ENCODE results near the gene HOXD1.

Gene HOXD1

DNA sequence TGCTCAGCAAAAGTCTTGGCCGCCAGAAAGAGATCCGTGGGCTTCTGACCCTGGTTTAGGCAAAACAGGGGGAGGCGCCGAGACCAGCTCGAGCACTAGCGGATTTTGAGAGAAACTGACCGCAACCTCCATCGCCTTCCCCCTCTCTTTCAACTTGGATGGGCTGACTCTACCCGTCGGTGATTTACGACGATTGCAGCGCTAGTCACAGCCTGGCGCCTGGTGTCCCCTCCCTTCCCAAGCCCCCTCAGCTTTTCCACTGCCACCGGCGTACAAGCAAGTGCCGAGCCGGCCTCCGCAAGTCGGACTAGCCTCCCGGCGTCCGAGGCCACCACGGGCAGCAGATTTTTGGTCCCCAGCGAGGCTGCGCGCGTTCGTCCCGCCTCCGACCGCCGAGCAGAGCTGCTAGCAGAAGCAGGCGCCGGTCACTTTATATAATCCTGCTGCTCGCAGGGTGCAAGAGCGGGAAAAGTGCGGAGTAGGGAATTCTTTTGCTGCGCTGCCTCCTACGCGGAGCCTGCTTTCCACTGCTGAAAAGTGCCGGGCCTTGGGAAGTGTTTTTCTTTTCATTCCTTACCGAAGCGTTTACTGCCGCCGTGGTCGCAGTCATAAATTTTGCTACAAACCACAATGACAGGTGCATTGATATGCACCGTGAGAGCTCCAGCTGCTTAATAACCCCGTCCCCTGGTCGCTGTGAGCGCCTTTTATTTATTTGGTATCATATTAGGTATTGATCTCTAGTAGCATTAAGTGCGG is 23.7 kb upstream of the HOXD1 start:
- peak; percentile 89 for DNase-seq

DNA sequence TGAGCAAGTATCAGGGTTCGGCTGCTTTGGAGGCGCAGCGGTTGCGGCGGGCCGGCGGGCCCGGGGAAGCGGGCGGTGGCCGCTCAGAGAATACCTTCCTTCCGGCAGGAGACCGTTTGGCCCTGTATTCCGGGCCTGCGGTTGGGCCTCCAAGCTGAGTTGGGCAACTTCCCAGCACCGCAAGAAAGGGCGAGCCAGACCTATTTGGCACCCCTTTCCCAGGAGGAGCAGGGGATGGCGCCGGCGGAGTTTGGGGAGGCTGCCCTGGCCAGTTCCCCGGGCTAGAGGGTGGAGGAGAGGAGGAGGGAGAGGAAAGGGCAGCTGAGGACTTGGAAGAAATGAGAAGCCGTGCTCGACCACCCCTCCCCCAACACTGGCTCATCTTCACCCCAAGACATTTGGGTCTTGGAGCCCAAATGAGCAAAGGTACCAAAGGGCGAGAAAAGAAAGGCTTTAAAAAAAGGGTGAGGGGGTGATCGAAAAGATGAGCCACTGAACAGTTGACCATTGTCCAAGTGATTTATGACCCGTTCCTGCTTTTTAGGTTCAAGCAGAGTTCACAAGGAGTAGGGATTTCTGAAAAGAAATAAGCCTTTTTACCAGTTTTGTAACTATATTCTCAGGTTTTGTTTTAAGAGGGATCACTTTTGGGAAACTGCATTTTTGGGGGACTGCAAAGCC is 23.0 kb upstream of the HOXD1 start:
- peak; percentile 87 for DNase-seq

DNA sequence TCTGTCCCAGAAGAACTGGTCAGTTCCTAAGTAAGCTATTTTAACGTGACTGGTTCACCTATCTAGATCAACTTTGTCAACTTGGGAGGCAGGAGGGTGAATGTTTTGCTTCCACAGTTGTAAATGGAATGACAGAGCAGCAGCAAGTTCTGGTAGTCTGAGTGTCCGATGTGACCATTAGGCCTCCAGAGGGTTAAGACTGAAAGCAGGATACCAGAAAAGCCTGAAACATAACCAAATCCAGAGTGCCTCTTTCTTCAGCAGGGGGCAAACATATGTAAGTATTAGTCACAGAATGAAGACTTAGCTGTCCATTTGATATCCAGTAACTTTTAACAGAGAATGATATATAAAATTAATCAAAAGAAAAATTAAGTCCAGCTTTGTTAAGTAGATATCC is 22.2 kb upstream of the HOXD1 start:
- no peak for DNase-seq

DNA sequence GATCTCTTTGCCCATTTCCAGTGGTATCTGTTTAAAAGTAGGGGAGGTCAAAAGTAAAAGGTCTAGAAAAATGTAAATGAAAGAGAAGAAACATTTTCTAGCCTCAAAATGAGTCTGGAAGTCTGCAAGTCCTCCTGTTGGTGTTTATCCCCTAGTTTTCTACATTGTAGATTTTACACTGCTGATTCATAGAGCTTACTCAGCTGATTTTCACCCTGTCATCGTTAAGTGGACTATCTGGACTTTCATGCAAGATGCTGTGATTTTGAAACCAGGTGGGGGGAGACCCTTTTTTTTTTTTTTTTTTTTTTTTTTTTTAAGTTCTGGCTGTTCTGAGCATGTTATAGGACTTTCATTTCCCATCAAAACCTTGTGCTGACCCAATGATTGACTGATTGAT is 21.1 kb upstream of the HOXD1 start:
- DNase-seq = no peak

DNA sequence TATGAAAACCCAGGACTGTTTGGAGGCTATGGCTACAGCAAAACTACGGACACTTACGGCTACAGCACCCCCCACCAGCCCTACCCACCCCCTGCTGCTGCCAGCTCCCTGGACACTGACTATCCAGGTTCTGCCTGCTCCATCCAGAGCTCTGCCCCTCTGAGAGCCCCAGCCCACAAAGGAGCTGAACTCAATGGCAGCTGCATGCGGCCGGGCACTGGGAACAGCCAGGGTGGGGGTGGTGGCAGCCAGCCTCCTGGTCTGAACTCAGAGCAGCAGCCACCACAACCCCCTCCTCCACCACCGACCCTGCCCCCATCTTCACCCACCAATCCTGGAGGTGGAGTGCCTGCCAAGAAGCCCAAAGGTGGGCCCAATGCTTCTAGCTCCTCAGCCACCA is 19.3 kb upstream of the HOXD1 start:
- DNase-seq = no peak

DNA sequence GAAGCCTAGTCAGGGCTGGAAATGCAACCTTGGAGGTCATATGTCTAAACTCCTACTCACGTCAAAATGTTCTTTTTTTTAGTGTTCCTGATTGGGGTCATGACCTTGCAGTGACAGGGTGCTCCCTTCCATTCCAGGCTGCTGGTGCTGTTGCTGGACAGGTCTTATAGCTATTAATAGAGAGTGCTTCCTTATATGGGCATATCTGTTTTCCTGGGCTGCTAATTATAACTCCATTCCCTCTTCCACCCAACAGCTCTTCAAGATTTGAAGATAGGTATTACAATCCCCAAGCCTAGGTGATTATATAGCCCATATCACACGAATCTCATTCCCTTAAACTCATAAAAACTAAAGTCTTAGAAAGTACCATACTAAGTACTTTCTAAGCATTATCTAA is 18.8 kb upstream of the HOXD1 start:
- DNase-seq = no peak

DNA sequence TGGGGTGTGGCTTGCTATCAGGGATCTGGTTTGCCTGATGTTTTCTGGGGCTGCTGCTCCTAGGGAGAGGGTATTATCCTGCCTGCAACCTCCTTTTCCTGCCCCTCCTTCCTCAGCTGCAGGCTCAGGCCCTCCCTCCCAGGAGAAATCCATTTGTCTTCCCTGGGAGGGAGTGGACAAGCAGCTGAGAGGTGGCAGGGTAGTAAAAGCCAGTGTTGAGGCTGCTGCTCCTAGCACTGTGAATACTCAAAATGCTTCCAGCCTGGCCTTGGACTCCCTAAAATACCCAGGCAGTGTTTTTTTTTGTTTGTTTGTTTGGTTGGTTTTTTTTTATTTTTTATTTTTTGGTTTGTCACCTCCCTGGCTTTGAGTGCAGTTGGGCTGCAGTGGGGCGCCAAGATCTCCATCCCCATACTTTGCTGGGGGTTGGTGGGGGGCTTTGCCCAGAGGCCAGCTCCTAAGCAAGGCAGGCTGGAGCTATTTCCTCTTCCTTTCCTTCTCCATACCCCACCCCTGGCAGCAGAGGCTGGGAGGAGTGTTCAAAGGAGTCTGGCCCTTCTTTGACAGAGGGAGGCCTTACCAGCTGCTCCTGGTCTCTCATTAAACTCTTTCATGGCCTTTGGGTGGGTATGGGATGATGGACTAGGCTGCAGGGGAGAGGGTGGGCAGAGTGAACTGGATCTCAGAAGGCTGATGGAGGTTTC is 17.7 kb upstream of the HOXD1 start:
- peak; percentile 52 for DNase-seq

DNA sequence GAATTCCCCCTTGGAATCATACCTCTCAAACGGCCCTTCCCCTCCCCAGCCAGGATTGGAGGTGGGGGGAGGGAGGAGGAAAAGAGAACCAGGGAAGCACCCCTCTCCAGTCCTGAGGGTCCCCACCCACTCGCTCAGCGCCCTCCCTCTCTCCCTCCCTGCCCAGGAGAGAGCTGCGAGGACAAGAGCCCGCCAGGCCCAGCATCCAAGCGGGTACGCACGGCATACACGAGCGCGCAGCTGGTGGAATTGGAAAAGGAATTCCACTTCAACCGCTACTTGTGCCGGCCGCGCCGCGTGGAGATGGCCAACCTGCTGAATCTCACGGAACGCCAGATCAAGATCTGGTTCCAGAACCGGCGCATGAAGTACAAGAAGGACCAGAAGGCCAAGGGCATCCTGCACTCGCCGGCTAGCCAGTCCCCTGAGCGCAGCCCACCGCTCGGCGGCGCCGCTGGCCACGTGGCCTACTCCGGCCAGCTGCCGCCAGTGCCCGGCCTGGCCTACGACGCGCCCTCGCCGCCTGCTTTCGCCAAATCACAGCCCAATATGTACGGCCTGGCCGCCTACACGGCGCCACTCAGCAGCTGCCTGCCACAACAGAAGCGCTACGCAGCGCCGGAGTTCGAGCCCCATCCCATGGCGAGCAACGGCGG is 17.0 kb upstream of the HOXD1 start:
- peak; percentile 87 for DNase-seq

DNA sequence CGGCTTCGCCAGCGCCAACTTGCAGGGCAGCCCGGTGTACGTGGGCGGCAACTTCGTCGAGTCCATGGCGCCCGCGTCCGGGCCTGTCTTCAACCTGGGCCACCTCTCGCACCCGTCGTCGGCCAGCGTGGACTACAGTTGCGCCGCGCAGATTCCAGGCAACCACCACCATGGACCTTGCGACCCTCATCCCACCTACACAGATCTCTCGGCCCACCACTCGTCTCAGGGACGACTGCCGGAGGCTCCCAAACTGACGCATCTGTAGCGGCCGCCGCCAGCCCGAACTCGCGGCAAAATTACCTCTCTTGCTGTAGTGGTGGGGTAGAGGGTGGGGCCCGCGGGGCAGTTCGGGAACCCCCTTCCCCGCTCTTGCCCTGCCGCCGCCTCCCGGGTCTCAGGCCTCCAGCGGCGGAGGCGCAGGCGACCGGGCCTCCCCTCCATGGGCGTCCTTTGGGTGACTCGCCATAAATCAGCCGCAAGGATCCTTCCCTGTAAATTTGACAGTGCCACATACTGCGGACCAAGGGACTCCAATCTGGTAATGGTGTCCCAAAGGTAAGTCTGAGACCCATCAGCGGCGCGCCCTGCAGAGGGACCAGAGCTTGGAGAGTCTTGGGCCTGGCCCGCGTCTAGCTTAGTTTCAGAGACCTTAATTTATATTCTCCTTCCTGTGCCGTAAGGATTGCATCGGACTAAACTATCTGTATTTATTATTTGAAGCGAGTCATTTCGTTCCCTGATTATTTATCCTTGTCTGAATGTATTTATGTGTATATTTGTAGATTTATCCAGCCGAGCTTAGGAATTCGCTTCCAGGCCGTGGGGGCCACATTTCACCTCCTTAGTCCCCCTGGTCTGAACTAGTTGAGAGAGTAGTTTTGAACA is 16.2 kb upstream of the HOXD1 start:
- DNase-seq = peak; percentile 76

DNA sequence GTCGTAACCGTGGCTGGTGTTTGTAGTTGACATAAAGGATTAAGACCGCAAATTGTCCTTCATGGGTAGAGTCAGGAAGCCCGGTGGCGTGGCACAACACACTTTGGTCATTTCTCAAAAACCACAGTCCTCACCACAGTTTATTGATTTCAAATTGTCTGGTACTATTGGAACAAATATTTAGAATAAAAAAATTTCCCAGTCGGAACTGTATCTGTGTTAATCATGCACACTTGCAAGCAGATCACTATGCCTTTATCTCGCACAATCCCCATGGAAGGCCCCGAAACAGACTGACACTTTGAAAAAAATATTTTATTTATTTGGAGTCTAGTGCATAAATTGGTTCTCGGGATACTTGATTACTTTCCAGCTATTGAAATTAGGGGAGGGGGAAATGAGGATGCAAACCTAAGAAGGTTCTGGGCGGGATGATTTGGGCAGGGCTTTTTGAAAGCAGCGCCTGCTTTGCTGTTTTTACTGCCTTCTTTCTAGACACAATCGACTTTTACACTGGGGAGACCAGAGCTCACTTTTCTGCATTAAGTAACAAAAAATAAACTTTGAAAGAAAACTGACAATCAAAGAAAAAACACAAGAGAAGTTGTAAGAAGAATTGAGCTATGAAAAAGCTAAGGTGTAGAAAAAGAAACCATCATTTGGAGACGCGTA is 15.4 kb upstream of the HOXD1 start:
- peak; percentile 71 for DNase-seq

DNA sequence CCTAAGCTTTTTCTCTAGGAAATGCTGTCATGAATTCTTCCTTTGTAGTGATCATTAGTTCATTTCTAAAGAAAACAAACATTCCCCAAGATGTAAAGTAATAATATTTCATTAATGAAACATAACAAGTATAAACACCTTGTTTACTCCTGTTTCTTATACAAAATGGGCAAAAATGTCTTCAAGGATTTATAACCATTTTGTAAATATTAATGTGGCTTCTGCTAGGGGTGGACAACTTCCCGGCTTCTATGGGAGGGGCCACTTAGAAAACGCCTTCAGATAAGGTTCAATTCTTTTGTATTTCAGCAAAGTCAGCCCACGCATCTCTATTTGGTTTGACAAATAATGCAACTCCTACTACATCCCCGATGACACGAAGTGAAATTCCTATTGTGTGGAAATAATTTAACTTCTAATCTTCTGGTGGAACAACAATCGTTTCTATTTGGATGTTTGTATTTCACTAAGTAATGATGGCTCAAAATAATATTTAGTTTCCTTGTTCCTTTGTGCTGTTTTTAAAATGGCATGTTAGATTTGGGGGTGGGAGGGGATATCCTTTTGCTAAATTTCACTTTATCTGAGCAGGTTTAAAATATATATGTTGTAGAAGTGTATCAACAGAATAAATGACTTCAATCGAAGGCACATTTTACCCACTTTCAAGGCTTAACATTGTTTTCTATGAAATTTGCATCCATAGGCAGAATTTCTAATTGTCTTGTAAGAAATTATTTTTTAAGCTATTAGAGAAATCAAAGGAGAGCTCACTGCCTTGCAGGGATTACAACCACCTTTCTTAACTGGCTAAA is 14.7 kb upstream of the HOXD1 start:
- no peak for DNase-seq

DNA sequence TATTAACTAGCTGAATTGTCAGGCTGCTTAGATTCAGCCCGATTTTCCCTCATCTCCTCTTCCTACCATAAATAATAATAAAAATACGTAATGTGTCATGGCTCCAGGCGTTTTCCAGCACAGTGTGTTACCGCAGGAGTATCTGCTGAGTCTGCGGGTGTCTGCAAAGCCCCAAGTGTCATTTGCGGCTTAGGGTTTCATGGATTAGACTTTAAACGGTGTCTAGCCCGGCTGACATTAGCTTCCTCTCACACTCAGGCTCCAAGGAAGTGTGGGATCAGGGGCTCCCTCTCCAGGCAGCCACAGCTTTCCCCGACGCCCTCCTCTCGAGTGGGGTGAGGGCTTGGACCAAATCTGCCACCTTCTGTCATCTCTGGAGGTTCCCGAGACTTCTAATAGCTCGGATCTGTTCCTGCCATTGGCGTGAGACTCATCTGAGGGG is 14.1 kb upstream of the HOXD1 start:
- DNase-seq = peak; percentile 83

DNA sequence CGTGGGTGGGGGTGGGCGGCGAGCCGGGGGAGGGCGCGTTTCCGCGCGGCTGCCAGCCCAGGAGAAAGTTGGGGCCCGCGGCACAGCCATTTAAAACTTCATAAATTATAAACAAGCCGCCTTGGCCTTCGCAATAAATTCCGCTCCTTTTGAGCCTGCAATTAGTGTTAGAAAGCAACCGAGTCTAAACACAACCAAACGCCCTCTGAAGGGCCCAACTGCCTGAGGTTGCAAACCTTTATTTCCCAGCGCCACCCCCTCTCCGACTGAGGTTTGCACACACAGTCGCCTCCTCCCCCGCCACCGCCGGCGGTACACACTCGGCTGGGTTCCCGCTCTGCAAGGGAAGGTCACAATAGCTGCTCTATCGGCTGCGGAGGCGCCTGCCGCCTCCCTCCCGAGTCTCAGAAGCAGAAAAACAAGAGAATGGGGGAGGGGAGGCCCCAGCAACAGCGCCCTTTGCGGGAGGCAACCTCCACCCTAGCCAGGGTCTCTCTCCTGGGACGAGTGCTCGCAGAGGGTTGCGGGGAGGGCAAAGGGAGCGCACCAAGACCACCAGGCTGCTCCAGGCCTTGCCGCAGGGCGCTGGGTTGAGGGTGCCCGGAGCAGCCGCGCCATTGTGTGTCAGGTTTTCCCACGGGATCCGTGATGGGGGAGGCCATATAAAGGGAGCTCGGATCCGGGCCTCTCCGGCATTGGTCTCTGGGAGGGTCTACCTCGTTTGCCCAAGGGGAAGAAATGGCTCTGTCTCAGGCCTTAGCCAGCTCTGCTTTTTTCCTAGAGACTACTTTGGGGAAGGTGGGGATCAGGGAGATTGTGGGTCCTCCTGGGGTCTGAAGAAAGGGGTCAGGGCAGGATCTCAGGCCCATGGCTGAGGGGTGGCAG is 13.4 kb upstream of the HOXD1 start:
- DNase-seq = peak; percentile 92

DNA sequence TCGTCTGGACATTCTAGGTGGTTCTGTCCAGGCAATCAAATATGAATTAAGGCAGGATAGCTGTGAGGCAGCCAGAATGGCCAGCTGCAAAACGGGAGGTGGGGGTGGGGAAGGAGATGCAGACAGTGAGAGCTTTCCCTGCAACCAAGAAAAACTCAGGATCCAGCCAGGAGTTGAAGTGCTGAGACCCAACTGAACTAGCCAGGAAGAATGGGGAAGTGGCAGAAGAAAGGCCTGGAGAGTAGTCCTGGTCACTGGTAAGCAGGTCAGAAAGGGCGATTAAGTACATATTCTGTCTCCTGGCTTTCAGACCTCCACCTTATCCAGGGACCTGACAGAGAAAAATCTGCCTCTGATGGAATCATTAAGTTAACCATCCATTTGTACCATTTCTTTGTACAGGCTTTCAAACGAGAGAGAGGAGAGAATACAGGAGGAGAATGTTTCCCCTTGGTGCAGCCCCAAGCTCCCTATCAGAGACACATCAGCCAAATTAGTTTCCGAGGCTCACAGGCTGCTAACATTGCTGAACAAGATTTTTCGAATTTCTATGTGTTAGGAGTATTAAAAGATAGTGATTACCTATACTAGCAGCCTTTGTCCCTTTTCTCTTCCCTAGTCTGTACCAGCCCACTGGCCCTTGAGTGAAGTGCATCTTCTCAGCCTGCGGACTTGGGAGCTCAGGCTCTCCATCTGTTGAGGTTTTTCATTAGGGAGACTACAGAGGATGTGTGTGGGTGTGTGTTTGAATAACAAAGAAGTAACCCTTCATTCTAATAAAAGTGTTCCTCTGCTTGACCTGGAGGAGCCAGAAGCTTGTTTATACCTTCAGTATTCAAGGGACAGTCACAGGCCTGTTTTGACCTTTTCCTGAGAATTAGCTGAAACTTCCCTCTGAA is 12.5 kb upstream of the HOXD1 start:
- DNase-seq = peak; percentile 57

DNA sequence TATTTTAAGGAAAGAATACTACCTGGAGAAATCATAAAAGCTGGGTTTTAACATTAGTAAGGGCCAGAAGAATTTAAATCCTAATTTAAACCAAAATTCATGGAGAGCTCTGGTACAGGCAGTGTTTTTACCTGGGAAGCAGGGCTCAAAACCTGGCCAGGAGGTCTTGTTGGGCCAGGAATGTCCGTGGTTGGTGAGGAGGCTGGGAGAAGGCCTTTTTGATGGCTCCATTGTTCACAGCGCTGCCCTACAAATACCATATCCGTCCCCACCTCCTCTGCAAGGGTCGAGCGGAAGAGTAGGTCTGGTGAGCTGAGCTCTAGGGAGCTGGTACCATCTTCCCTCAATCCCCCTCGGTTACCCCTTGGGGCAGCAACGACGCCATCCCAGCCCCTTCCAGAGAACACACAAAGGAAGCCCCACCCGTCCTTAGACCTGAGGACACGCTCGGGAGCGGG is 10.9 kb upstream of the HOXD1 start:
- no peak for DNase-seq

DNA sequence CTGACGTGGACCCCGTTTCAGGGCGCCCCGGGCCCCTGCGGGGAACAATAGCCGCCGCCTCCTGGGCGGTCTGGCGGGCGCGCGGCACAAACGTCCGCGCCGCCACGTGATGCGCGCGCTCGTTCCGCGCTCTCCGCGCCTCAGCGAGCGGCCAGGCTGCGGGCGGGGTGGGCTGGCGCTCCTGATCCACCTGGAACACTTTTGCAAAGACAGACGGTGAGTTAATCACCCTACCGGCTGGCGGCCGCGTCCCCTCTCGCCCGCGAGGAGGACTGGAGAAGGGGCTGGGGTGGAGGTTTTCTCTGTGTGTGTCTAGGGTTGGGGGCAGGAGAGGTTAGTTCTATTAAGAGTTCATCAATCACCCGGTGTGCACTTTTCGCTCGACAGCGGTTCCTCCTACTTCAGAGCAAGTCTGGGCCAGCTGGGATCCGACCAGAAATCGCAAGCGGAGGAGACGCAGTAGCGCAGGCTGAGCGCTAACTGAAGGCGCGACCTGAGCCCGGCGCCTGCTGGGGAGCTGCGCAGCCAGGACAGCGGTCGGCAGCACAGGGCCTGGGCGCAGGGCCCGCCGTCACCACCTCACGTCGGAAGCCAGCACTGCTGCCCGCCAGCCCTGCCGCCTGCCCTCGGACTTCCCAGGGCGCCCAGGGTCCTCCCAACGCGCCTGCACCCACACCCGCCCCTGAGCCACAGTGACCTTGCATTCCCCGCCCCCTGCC is 10.3 kb upstream of the HOXD1 start:
- peak; percentile 93 for DNase-seq

DNA sequence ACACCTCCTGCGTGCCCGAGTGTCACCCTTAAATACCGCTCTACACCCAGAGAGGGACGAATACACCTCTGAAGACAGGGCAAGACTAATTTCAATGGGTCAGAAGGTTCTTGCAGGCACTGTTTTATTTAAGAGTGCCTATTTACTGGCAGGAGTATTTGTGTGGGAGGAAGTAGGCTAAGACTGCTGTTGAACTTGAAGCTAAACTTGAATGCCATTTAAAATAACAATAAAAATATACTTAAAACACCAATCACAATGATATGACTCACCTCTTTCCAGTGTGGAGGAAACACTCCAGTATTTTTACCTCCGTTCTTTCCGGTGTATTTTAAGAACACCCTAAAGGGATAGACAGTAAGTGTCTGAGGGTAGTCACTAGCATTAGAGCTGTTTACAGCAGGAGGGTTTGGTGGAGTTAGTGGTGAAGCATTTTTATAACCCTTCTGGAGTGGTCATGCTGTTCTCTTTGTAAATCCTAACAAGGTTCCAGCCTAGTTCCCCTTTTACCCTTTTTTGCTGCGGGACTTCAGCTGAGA is 9.6 kb upstream of the HOXD1 start:
- no peak for DNase-seq
